Stimulated activated CD4-positive, alpha-beta T cell treated with anti-CD3 and anti-CD28 coated beads, TNF-alpha, amount 100 ng/mL, for 4 hours (primary cell): ENCODE results near the gene CCDC59.
A peak's percentile ranks its signal among the peaks of the same experiment; 100 is the strongest.
"Not testable (repeated sequence)": the region's sequence is repeated elsewhere in the genome, so short reads cannot be mapped to it uniquely, and the experiment has no call there.

Experiments used
- DNase-seq, 3 experiments: peaks; one replicate each; pipeline ENCODE4 v3.0.0-alpha.2; 2020; ENCODE audit warnings: low read depth in 3 of 3

The CCDC59 gene, protein sequence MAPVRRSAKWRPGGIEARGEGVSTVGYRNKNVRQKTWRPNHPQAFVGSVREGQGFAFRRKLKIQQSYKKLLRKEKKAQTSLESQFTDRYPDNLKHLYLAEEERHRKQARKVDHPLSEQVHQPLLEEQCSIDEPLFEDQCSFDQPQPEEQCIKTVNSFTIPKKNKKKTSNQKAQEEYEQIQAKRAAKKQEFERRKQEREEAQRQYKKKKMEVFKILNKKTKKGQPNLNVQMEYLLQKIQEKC

GRCh38 chr12:82358200-82359114 lies at the start of gene CCDC59, which contains the start of gene METTL25:
Gene CCDC59, minus strand, starts transcription at chr12:82358387. Its CDS starts 11 bp downstream, at chr12:82358376.
Gene METTL25, plus strand, starts transcription at chr12:82358529. Its CDS starts 37 bp downstream, at chr12:82358566.
- DNase-seq, result peak; percentile 97

DNA sequence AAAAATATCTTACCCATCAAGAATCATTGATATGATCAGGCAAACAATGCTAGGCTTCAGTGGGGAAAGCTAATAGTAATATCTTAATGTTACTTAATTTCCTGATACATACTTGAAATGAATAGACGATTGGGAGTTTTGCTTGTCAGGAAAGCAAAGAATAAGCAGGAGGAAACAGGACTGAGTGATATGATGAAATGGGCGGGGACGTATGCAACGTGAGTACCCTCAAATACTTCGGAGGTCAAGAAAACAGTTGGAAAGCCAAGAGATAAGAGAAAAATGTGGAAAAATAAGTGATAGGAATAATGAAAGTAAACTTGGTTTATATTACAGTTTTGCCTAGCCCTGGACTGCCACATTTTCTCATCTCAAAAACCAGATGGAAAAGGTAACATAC lies 49.3 kb upstream of the CCDC59 start:
- DNase-seq, result no peak

- no peak for DNase-seq
These were observed 48.5 kb upstream of the CCDC59 start for GRCh38 chr12:82406651-82407050.

DNA sequence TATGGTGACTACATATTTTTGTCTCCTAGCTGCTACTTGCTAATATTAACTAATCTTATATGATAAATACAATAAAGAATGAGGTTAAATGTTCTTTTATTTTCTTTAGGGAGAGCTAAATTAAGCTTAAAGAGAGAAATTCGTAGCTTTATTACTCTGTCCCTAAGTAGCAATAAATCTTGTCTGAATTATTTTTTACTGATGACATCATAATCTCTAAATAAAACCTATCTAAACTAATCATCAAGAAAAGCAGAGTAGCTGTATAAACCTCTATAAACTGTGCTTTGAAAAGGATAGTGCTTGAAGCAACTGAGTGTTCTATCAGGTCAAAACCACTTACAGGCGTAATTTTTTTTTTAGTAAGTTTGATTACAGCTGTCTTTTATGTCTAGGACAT lies 42.6 kb upstream of the CCDC59 start:
- DNase-seq, result no peak

DNA sequence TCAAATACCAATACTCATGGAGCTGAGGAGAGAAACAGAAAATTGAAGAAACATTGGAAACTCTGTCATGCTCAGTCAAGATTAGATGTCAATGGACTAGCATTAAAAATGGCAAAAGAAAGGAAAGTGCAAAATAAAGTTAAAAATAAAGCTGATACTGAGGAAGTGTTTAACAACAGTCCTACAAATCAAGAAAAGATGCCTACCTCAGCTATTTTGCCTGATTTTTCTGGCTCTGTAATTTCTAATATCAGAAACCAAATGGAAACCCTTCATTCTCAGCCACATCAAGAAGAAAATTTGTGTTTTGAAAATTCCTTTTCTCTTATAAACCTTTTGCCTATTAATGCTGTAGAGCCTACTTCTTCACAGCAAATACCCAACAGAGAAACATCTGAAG lies 40.7 kb upstream of the CCDC59 start:
- no peak for DNase-seq

GRCh38 chr12:82383930-82384552 lies 25.9 kb upstream of the CCDC59 start:
- DNase-seq, result no peak

DNA sequence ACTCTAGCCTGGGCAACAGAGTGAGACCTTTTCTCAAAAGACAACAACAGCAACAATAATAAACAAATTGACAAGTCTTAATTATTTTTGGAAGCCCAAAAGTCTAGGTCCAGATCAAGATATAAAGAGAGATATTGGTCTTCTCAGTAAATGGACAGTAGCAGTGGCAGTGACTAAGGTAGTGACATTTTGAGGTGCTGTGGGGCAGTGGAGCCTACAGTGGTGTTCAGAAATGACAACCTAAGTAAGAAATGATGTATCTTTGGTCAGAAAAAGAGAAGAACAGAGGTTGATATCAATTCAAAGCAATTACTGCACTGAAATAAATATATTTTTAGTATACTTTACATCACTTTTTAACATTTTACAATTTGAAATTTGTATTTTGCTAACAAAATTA lies 20.8 kb upstream of the CCDC59 start:
- DNase-seq, result no peak

DNA sequence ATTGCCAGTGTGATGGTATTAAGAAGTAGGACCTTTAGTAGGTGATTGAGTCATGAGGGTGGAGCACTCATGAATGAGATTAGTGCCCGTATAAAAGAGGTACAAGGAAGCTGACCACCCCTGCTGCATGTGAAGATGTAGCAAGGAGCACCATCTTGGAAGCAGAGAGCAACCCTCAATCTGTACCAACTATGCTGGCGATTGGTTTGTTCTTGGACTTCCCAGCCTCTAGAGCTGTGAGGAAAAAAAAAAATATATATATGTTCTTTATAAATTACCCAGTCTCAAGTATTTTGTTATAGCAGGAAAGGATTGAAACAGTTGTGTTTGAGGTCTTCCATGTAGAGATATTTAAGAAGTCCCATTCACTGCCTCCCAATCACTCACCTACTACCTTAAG lies 17.0 kb upstream of the CCDC59 start:
- no peak for DNase-seq

DNA sequence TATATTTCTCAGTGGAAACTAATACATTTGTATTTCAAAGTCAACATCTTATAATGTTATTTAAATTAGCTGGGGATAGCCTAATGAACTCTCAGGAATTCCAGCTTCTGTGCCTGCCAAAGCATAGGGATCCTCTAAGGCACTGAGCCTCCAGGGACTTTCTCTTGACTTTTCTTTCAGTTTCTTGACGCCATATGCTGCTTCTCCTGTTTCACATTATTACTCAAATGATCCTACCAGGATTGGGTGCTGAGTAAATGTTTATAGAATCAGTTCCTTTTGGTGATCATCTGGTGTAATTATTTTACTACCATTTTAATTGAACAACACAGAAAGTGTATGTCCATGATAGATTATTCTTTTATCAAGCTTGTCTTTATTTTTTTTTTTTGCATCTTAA lies 8.0 kb upstream of the CCDC59 start:
- DNase-seq, result no peak

DNA sequence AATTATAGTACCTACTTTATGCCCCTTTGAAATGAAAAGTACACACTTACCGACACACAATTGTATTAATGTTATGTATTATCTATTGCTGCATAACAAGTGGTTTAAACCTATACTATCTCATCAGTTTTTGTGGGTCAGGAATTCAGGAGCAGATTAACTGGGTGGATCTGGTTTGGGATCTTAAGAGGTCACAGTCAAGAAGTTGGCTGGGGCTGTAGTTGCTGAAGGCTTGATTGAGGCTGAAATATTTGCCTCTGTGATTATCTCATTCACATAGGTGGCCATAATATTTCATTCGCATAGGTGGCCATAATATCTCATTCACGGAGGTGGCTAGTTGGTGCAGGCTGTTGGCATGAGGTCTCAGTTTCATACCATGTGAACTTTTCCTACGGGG lies 5.8 kb upstream of the CCDC59 start:
- no peak for DNase-seq

DNA sequence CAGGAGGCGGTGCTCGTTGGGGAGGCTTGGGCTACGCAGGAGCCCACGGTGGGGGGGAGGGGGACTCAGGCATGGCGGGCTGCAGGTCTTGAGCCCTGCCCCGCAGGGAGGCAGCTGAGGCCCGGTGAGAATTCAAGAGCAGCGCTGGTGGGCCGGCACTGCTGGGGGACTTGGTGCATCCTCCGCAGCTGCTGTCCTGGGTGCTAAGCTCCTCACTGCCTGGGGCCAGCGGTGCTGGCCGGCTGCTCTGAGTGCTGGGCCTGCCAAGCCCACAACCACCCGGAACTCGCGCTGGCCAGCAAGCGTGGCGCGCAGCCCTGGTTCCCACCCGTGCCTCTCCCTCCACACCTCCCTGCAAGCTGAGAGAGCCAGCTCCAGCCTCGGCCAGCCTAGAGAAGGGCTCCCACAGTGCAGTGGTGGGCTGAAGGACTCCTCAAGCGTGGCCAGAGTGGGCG lies 3.3 kb upstream of the CCDC59 start:
- no peak for DNase-seq

GRCh38 chr12:82360834-82361233 lies 2.6 kb upstream of the CCDC59 start:
- not testable (repeated sequence) for DNase-seq

DNA sequence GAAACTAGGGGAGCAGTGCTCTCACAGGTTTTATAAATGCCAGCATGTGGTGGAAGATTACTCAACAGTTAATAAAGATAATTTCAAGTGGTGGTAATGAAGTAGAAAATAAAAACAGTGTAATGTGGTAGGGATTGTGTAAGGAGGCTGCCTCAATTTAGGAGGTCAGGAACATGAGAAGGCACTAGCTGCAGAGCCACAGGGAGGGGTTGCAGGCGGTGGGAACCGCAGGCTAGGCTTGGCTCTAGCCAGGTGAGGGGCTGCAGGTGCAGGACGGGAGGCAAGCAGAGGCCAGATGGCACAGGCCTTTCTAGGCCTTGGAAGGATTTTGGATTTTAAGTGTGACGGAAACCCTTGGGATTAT lies 910 bp upstream of the CCDC59 start:
- DNase-seq, result no peak

DNA sequence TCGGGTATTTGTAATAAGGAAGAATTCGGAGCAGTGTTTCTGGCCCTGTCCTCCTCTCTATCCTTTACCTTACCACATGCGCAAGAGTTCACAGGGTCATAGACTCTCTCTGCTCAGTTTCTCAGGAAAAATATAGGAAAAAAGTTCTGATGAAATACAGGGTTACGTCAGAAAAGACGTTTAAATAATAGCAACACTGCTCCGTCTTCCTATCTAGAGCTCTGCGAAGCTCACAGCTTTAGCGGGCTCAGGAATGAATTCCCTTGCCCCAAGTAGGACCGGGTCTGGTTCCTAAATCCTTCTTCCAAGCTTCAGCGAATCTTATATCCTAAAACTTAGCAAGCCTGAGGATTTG lies 365 bp downstream of the CCDC59 start:
- no peak for DNase-seq

DNA sequence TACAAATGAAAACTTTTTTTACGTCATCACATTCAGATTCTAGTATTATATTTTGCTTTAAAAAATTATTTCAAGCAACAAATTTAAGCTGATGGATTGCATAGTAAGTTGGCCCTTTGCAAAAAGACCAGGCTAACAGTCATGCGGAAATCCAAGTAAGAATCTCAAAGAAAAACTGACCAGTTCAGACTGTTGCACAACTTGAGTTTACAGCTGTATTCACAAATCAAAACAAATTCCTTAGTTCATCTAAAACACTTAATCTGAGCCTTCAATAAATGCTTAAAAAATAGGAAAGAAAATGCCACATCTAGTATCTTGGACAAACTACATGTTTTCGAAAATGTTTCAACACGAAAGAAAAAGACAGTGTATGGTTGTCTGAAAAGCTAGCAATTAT lies 847 bp downstream of the CCDC59 start:
- no peak for DNase-seq

DNA sequence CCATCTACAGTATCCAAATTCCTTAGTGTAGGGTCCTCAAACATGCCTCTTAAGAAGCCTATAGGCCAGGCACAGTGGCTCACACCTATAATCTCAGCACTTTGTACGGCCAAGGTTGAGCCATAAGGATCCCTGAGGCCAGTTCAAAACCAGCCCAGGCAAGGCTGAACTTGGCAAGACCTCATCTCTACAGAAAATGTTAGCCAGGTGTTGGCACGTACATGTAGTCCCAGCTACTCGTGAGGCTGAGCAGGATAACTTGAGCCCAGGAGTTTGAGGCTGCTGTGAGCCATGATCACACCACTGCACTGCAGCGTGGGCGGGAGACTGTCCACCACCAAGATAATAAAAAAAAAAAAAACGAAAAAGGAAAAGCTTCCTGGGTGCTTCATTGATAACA lies 6.8 kb downstream of the CCDC59 start:
- DNase-seq, result no peak

DNA sequence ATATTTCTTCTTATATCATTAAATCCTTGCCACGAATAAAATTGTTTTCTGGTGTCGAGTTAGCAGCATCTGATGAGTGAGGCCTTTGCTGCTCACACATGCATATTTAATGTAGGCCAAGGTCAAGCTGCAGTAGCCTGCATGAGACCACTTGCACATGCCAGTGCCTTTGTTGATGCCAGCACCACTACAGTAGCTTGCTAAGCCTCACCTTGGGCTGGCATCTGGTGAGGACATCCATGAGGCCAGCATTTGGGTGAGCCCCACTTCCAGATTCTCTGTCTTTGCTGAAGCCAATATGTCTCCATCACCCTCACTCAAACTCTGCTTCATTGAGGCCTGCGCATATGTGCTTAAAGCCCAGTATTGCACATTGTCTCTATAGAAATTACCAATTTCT lies 8.0 kb downstream of the CCDC59 start:
- no peak for DNase-seq

DNA sequence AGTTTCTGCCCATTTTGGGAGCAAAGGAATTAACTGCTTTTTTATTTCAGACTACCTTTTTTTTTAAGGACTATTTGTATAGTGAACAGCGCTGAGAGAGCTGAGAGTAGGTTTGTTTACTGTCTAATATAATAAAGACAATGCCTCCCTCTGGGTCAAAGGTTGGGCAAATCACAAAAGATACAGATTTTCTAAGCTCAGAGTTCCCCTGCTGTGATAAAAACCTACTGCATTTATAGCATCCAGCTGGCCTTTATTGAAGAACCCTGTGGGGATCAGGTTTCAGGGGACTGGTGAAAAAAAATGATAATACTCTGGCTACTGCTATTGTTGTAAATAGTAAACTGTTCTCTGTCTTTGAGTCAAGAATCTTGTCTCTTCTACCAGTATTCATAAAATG lies 28.7 kb downstream of the CCDC59 start:
- no peak for DNase-seq

DNA sequence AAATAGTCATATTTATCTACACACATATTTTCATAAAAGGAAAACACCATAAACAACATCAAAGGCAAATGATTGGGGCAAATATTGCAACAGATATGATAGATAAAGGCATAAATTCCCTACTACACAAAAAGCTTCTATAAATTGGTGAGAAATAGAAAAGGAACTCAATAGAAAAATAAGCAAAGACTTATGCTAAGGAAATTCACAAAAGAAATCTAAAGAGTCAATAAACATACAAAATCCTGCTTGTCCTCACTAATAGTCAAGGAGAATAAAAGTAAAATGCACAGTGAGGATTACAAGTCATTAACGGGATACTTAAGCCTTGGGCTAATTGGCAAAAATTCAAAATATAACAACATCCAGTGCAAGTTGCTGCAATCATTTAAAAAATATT lies 30.3 kb downstream of the CCDC59 start:
- no peak for DNase-seq

DNA sequence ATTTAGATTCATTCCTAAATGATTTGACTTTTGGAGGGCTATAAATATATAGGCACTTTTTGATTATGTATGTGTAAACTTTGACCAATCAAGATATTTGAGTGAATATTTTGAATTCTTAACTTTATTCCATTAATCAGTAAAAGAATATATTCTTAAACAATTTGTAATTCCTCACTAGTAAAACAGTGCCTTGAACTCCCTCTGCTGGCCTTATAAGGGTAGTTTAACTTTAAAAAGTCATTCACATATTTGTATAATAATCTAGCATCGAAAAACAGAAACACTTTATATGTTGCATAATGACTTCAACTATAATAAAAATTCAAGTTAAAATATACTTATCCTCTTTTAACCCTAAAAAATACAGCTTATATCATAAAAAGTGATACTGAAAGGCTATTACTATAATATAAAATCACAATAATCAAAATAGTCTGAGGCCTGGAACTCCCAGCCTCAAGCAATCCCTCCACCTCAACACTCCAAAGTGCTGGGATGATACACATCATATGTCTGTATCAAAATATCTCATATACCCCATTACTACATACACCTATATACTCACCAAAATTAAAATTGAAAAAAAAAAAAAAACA lies 31.2 kb downstream of the CCDC59 start:
- DNase-seq, result no peak

- no peak for DNase-seq
These were observed 32.4 kb downstream of the CCDC59 start for GRCh38 chr12:82325540-82326336.

GRCh38 chr12:82319276-82319675 lies 38.9 kb downstream of the CCDC59 start:
- no peak for DNase-seq
